K562 (cell line): ENCODE results near the gene KEL. TPM values are rescaled to one million over a fixed set of nuclear protein-coding genes. Genes with fewer than 3 reads are reported as not detected.

Experiments used
- ATAC-seq: fragments of 200-7000 bp; cut with Tn5 transposase; 3 replicates; pipeline ENCODE4 v1.9.1; 2020; ENCODE audit warnings: moderate library complexity
- BruUV-seq: library from RNA; stranded (reverse); fragments of 400-500 nt; replicated peaks from 2 replicates; lab custom pipeline; 2021; lab: Mats Ljungman, UMichigan
- CTCF ChIA-PET: fragments of 300-600 bp; formaldehyde crosslinking; extraction: SDS; loops from one replicate; lab custom pipeline; 2021; ENCODE audit warnings: low intra/inter-chr PET ratio; lab: Yijun Ruan, JAX
- POLR2A ChIA-PET: fragments of 300-600, 350-650 bp; sonication (Branson Sonifier 250); formaldehyde crosslinking; extraction: SDS; loops from one replicate; lab custom pipeline; 2021; ENCODE audit warnings: antibody characterized with exemption, inconsistent platforms; lab: Yijun Ruan, JAX
- DNase-seq, 4 experiments: peaks; one replicate each; pipeline versions ENCODE4 v3.0.0 to v3.0.0-alpha.2; 2011 to 2018; ENCODE audit warnings: low spot score in 3 of 4, mixed read lengths in 3 of 4; ENCODE audit errors: extremely low read depth in 1 of 4
- FAIRE-seq: peaks from 2 replicates; lab custom pipeline; 2011; peaks lifted over from hg19 to GRCh38; lab: Jason Lieb, UNC
- H2AFZ ChIP-seq: 2 replicates; pipeline ENCODE4 v1.6.0; 2011; ENCODE audit warnings: low read depth, low read length, control low read depth, inconsistent platforms
- H3K27ac ChIP-seq: fragments of 200-600 bp; 3 replicates; pipeline ENCODE4 v1.8.0; 2011; ENCODE audit warnings: low read depth, mild to moderate bottlenecking, control low read depth, inconsistent platforms, low read length, moderate library complexity, mixed read lengths; ENCODE audit errors: extremely low read depth
- H3K27me3 ChIP-seq, 2 experiments: fragments of 300-600 bp in 1 of 2; 2 replicates in 1 of 2; 3 replicates in 1 of 2; pipeline versions ENCODE4 v1.6.0 to v1.8.0; 2011; ENCODE audit warnings: inconsistent platforms in 2 of 2, low read length in 2 of 2, mild to moderate bottlenecking in 1 of 2, mixed read lengths in 1 of 2, moderate library complexity in 1 of 2; ENCODE audit not compliant: control insufficient read depth in 2 of 2, insufficient read depth in 2 of 2
- H3K36me3 ChIP-seq: fragments of 300-600 bp; 3 replicates; pipeline ENCODE4 v1.8.0; 2011; ENCODE audit warnings: mild to moderate bottlenecking, low read length, inconsistent platforms; ENCODE audit not compliant: control insufficient read depth, insufficient read depth
- H3K4me1 ChIP-seq, 2 experiments: fragments of 200-600 bp in 1 of 2; replicated peaks in 1 of 2; 2 replicates in 1 of 2; 3 replicates in 1 of 2; pipeline versions ENCODE4 v1.5.1 to v1.8.0; 2011; ENCODE audit warnings: inconsistent platforms in 2 of 2, low read length in 2 of 2, mild to moderate bottlenecking in 1 of 2, mixed read lengths in 1 of 2, moderate library complexity in 1 of 2; ENCODE audit not compliant: control insufficient read depth in 2 of 2, insufficient read depth in 2 of 2
- H3K4me2 ChIP-seq: 2 replicates; pipeline ENCODE4 v1.6.1; 2011; ENCODE audit warnings: low read length, control low read depth, inconsistent platforms, mixed read lengths; ENCODE audit not compliant: insufficient read depth
- H3K4me3 ChIP-seq: fragments of 200-600 bp; sonication (generic), shearing (Covaris generic); 2 replicates; pipeline ENCODE4 v1.5.1; 2016; ENCODE audit warnings: control low read depth, inconsistent platforms
- H3K79me2 ChIP-seq: fragments of 200-600 bp; 3 replicates; pipeline ENCODE4 v1.8.0; 2011; ENCODE audit warnings: low read length, inconsistent platforms; ENCODE audit not compliant: control insufficient read depth, insufficient read depth
- H3K9ac ChIP-seq, 2 experiments: 2 replicates each; pipeline versions ENCODE4 v1.6.0 to v1.6.1; 2011; ENCODE audit warnings: low read depth in 2 of 2, low read length in 2 of 2, control low read depth in 1 of 2, inconsistent platforms in 1 of 2, mild to moderate bottlenecking in 1 of 2, mixed read lengths in 1 of 2; ENCODE audit not compliant: insufficient read depth in 1 of 2
- H3K9me1 ChIP-seq: one replicate; pipeline ENCODE4 v1.6.0; 2011; ENCODE audit warnings: inconsistent platforms, mild to moderate bottlenecking, low read length, moderate library complexity; ENCODE audit not compliant: control insufficient read depth, insufficient read depth
- H3K9me3 ChIP-seq: replicated peaks from 2 replicates; pipeline ENCODE4 v1.5.1; 2011; ENCODE audit warnings: low read depth, low read length, inconsistent platforms; ENCODE audit not compliant: control insufficient read depth, insufficient read depth
- H4K20me1 ChIP-seq: replicated peaks from 2 replicates; pipeline ENCODE4 v1.6.1; 2011; ENCODE audit warnings: low read length, inconsistent platforms, mixed read lengths; ENCODE audit not compliant: control insufficient read depth, insufficient read depth
- BACH1 ChIP-seq: fragments of 200-800 bp; sonication (Bioruptor generic); IDR thresholded peaks from 2 replicates; pipeline ENCODE4 v1.6.1; 2016; ENCODE audit warnings: missing genetic modification characterization, missing compliant biosample characterization
- C11orf30 ChIP-seq: fragments of 450-650 bp; IDR thresholded peaks from 2 replicates; pipeline ENCODE4 v1.6.1; 2016; ENCODE audit warnings: low read depth, mild to moderate bottlenecking
- ETV6 ChIP-seq, 3 experiments: fragments of 150-350 bp in 1 of 3; sonication (generic) in 1 of 3; formaldehyde crosslinking in 1 of 3; IDR thresholded peaks; 2 replicates each; pipeline versions ENCODE4 v1.6.1 to v1.8.0; 2014 to 2022; ENCODE audit warnings: borderline replicate concordance in 2 of 3, low read depth in 2 of 3, antibody characterized with exemption in 1 of 3, low read length in 1 of 3, mild to moderate bottlenecking in 1 of 3, missing genetic modification reagents in 1 of 3
- FOS ChIP-seq: IDR thresholded peaks from 3 replicates; pipeline ENCODE4 v1.6.1; 2011; ENCODE audit not compliant: insufficient read length; ENCODE audit errors: extremely low read depth
- GABPA ChIP-seq: fragments of 200-800 bp; sonication (Bioruptor generic); conservative IDR thresholded peaks from 2 replicates; pipeline ENCODE4 v1.6.1; 2016; ENCODE audit warnings: low read depth, missing genetic modification characterization, missing compliant biosample characterization
- L3MBTL2 ChIP-seq: fragments of 450-650 bp; IDR thresholded peaks from 2 replicates; pipeline ENCODE4 v1.6.1; 2016; ENCODE audit warnings: mild to moderate bottlenecking, moderate library complexity
- NONO ChIP-seq, 2 experiments: fragments of 200-400 bp in 1 of 2; fragments of 450-650 bp in 1 of 2; formaldehyde crosslinking in 1 of 2; IDR thresholded peaks; 2 replicates each; pipeline ENCODE4 v1.6.1; 2017; ENCODE audit warnings: low read depth in 2 of 2, mild to moderate bottlenecking in 2 of 2, moderate library complexity in 2 of 2, low read length in 1 of 2
- POLR2AphosphoS5 ChIP-seq: IDR thresholded peaks from 2 replicates; pipeline ENCODE4 v1.6.1; 2011; ENCODE audit warnings: mild to moderate bottlenecking, low read depth, low read length, moderate library complexity; ENCODE audit not compliant: control insufficient read depth, insufficient read depth
- POLR2B ChIP-seq: fragments of 450-650 bp; IDR thresholded peaks from 2 replicates; pipeline ENCODE4 v1.6.1; 2018; ENCODE audit warnings: low read depth; ENCODE audit not compliant: partially characterized antibody
- POLR2G ChIP-seq: fragments of 200-400 bp; formaldehyde crosslinking; IDR thresholded peaks from 2 replicates; pipeline ENCODE4 v1.6.1; 2017; ENCODE audit warnings: low read depth, mild to moderate bottlenecking, antibody characterized with exemption, low read length, moderate library complexity
- SMAD1 ChIP-seq: fragments of 150-350 bp; IDR thresholded peaks from 2 replicates; pipeline ENCODE4 v1.6.1; 2014; ENCODE audit warnings: low read length, low read depth; ENCODE audit not compliant: partially characterized antibody
- SMARCA4 ChIP-seq: fragments of 450-650 bp; IDR thresholded peaks from 2 replicates; pipeline ENCODE4 v1.6.1; 2016
- SMARCC2 ChIP-seq: fragments of 450-650 bp; IDR thresholded peaks from 2 replicates; pipeline ENCODE4 v1.6.1; 2017; ENCODE audit warnings: antibody characterized with exemption, moderate library complexity, mild to moderate bottlenecking, low read depth
- ZEB2 ChIP-seq: fragments of 450-650 bp; IDR thresholded peaks from 2 replicates; pipeline ENCODE4 v1.6.1; 2016
- ZNF140 ChIP-seq: fragments of 250-450 bp; sonication (Bioruptor Pico); IDR thresholded peaks from 2 replicates; pipeline ENCODE4 v1.8.0; 2021; ENCODE audit warnings: moderate library complexity, mild to moderate bottlenecking, inconsistent platforms
- ZNF583 ChIP-seq: fragments of 250-450 bp; sonication (Bioruptor Pico); IDR thresholded peaks from 2 replicates; pipeline ENCODE4 v1.4.0; 2020
- WGBS: fragments of 100-300 bp; shearing (Covaris generic); methylation state at CpG from one replicate; pipeline ENCODE4 v1.1.6; 2016; ENCODE audit warnings: low coverage, mixed read lengths; ENCODE audit not compliant: insufficient coverage; ENCODE audit errors: missing lambda C conversion rate; 5-methylcytosine and 5-hydroxymethylcytosine counted together
- in situ Hi-C: fragments of 300-500 bp; cut with MboI; formaldehyde crosslinking; loops from 4 replicates; pipeline ENCODE4 v1.15.0; 2018; ENCODE audit warnings: inconsistent platforms, mixed read lengths
- intact Hi-C: fragments of 100-400 bp; cut with micrococcal nuclease; formaldehyde crosslinking; loops from 2 replicates; pipeline ENCODE4 v1.14.2; 2022
- polyA plus RNA-seq, 8 experiments: library from polyadenylated mRNA; depleted of rRNA in 4 of 8; stranded (reverse) in 5 of 8; unstranded in 3 of 8; fragments of >200 nt; fragmentation: Nextera tagmentation in 2 of 8; fragmentation: Illumina TruSeq in 1 of 8; extraction: Ambion mirVana in 2 of 8; extraction: Trizol in 1 of 8; gene quantifications; 2 replicates each; pipeline versions ENCODE4 v1.2.1 to v1.2.3, GENCODE V29; 2011 to 2014; ENCODE audit warnings: inconsistent platforms in 1 of 8, missing spikeins in 1 of 8
- total RNA-seq, 7 experiments: library from RNA; depleted of rRNA in 6 of 7; stranded (reverse); fragments of >200 nt in 6 of 7; fragmentation: Illumina TruSeq in 2 of 7; extraction: Trizol in 2 of 7; gene quantifications; 2 replicates each; pipeline versions ENCODE4 v1.2.1 to v1.2.3, GENCODE V29; 2011 to 2021; ENCODE audit warnings: low replicate concordance in 1 of 7
- TF ChIP-seq, protein P1 (sequence below), 2 experiments: fragments of 250-450 bp in 1 of 2; fragments of 450-650 bp in 1 of 2; sonication (Bioruptor Pico) in 1 of 2; IDR thresholded peaks; 2 replicates each; pipeline versions ENCODE4 v1.6.1 to v1.8.0; 2016 to 2021; ENCODE audit warnings: mild to moderate bottlenecking in 2 of 2, moderate library complexity in 2 of 2, missing compliant biosample characterization in 1 of 2, missing genetic modification characterization in 1 of 2

The KEL gene
- total and polyA plus RNA-seq, 9 of the 15 experiments (the other 6 are each of a cell fraction or from before 2014, with no cell fraction given) = 9.0 to 47.4 (median 22.2) TPM

DNA sequence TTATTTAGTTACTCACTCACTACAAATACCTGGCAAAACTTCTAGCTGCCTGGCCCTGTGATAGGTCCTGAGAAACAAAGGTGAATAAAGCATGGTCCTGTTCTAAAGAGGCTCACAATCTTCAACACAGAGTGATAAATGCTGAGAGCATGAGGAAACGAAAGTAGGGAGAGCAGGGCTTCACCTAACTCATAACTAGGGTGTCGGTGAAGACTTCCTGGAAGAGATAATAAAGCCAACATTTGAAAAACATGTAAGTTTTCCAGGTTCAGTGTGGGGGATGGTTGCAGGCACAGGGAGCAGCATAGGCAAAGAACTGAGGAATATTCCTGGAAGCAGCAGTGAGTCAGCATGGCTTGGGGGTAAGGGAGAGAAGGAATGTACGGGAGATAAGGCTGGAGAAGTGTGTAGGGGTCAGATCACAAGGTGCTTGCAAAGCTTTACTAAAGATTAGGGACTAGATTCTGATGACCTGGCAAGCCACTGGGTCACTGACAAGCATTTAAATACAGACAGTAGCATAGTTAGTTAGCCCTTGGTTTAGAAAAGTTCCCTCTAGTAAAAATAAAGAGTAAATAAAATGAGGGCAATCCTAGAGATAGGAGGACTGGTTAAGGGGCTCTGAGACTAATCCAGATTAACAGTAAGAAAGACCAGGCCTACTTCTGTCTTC lies 5.1 kb downstream of the KEL start:
- POLR2A ChIA-PET = interaction anchor here (0.9 kb wide), 1 partner anchor 9 kb away, joined by 3 read pairs; no protein-coding TSS in a partner anchor
- intact Hi-C loops (no loop called here), in situ Hi-C loops (no loop called here)
- H4K20me1 ChIP-seq = peaks cover 15% of the 10 kb centered on the region
- H2AFZ ChIP-seq = no peak overlapping the region
- peaks cover 79% of the 10 kb centered on the region for H3K36me3 ChIP-seq
- ATAC-seq (peak; percentile 13), DNase-seq (peak; percentile 57 to 77 (median 62)), FAIRE-seq (peak; percentile 67)
- peaks cover 32 to 48% of the 10 kb centered on the region in 2 experiments for H3K4me1 ChIP-seq
- no peaks in the 10 kb centered on the region for H3K9me1 ChIP-seq
- H3K4me3 ChIP-seq = no peak overlapping the region
- H3K9ac ChIP-seq = peak overlapping the region in 1 of 2 experiments; percentile 63; a peak in 1 of 4 replicates
- no peaks in the 10 kb centered on the region for H3K9me3 ChIP-seq
- peaks cover 24% of the 10 kb centered on the region for H3K79me2 ChIP-seq
- H3K27me3 ChIP-seq = no peaks in the 10 kb centered on the region
- H3K27ac ChIP-seq = peak overlapping the region; percentile 34; the same call in 1 of the 3 replicates
- BruUV-seq = no TSS peak
- peak overlapping the region; percentile 40 for H3K4me2 ChIP-seq
- 0% methylated on average over 3 of the region's 3 CpGs for WGBS
- CTCF ChIA-PET = no interaction called here
- TF ChIP-seq C11orf30 (peak; percentile 86), NONO (IDR thresholded peaks at IDR 0.05; ENCODE audit: low read depth in 2 of 2, low read length in 1 of 2) (peak in 1 of 2 experiments; percentile 45; a peak in 1 of 4 replicates), GABPA (tag) (0 out of 2 replicates have a peak, but pooled peaks have one; percentile 23), POLR2G (no peak), ETV6 (IDR thresholded peaks at IDR 0.05; ENCODE audit: borderline replicate concordance in 1 of 2, low read depth in 2 of 2, low read length in 1 of 2) (no peak), ETV6 (CRISPR knock-in tag; IDR thresholded peaks at IDR 0.05; ENCODE audit: borderline replicate concordance) (no peak), SMARCC2 (peak; percentile 78; the same call in 1 of the 2 replicates), SMARCA4 (peak; percentile 93), POLR2AphosphoS5 (peak; percentile 38; the same call in 1 of the 2 replicates), FOS (peak; percentile 10), L3MBTL2 (peak; percentile 49), BACH1 (tag) (0 out of 2 replicates have a peak, but pooled peaks have one; percentile 59), POLR2B (no peak), ZNF583 (CRISPR knock-in tag) (0 out of 2 replicates have a peak, but pooled peaks have one; percentile 7), ZNF140 (CRISPR knock-in tag) (no peak), SMAD1 (no peak), ZEB2 (peak; percentile 84)
- TF ChIP-seq, protein P1, sequence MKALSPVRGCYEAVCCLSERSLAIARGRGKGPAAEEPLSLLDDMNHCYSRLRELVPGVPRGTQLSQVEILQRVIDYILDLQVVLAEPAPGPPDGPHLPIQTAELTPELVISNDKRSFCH (CRISPR knock-in tag; IDR thresholded peaks at IDR 0.05) = no peak
- TF ChIP-seq, protein P1 (tag; IDR thresholded peaks at IDR 0.05) = peak; percentile 56; the same call in 1 of the 2 replicates
